CD4-positive, alpha-beta T cell treated with Interleukin-15 for 4 hours (primary cell): ENCODE measurements around the gene MYLK3.

Experiments used
- DNase-seq: peaks from one replicate; pipeline ENCODE4 v3.0.0-alpha.2; 2020; ENCODE audit warnings: low spot score

MYLK3 gene

DNA sequence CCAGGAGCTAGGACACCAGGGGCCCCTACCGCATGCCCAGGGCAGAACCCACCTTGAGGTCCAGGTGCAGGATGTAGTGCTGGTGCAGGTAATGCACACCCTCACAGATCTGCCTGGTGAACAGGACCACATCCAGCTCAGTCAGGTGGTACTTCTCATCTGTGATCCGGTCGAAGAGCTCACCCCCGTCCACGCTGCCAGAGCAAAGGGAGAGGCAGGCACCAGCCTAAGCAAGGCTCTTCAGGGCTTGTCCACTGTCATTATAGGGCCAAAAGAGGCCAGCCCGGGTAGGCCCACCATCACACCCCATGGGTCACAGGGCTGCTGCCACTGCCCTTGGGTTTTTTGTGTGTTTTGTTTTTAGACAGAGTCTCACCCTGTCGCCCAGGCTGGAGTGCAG is 21.0 kb downstream of the MYLK3 start:
- no peak for DNase-seq

DNA sequence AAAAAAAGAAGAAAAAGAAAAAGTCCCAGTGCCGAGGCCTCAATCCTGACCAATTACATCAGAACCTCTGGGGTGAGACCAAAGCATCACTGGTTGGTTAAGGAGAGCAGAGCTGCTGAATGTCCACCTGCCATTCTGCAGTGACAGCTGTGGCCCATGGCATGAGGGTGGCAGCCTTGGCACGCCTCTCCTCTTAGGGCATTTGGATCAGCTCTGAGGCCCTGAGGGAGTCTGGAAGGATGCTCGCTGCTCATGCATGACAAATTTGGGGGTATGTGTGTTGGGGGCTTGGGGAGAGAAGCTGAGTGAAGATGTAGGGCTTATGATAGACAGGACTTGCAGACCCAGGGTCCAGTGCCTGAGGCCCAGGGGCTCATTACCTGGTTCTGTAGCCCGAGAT is 26.3 kb downstream of the MYLK3 start:
- DNase-seq = no peak

DNA sequence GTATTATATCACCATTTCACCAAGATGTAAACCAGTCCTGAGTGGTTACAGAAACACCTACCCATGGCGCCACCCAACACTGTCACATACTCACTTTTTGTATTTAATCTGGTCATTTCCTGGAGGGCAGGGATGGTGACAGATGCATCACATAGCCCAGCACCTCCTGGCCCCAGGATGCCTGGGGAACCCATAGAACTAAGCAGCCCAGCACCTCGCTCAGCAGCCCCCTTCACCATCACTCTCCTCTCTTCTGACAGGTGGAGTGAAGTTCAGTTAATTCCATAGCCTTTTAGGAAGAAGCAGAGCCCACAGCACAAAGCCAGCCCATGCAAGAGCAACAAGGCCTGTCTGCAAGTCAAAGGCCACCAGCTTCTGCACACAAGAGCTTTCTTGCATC is 27.5 kb downstream of the MYLK3 start:
- DNase-seq = no peak

DNA sequence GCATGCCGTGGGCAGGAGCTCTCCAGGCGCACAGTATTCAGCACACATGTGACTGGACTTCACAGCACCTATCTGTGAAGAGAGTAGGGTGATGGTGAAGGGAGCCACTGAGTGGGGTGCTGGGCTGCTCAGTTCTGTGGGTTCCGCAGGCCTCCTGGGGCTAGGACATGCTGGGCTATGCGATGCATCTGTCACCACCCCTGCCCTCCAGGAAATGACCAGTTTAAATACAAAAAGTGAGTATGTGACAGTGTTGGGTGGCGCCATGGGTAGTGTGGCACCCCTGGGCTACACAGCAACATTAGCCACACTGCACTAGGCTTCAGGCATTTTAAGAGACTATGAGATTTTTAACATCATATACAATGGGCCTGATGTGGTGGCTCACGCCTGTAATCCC is 28.6 kb downstream of the MYLK3 start:
- no peak for DNase-seq

DNA sequence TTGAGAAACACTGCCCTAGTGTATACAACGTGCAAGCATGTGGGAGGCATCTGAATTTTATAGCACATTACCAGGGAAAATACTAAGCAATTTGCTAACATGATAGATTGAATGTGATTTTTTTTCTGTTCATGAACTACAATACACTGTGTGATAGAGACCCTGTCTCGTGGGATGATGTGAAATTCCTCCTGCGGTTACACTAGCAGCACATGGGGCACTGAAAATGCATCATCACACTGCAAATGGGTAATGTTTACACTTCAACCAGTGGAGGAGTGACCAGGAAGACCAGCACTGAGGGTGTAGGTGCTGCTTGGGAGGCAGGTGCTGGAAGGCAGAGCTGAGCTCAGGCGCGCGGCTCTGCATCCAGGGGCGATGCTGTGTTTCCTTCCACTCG is 29.9 kb downstream of the MYLK3 start:
- DNase-seq = no peak

DNA sequence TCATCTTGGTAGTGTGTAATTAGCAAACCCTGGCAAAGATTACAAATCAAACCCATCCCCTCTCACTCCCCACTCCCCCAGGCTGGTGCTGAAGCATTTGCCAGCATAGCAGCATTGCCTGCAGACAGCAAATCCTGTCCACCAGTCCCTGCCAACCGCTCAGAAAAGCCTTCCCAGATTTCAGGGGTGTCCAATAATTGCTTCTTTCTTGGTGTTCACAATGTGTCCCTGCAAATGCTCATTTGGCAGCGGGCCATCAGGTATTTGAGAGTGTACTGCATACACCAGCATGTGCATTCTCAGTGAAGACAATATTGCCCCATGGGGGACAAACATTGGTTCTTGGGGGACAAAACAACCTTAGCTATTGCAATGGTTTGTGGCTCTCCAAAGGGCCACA is 30.5 kb downstream of the MYLK3 start:
- DNase-seq = no peak

DNA sequence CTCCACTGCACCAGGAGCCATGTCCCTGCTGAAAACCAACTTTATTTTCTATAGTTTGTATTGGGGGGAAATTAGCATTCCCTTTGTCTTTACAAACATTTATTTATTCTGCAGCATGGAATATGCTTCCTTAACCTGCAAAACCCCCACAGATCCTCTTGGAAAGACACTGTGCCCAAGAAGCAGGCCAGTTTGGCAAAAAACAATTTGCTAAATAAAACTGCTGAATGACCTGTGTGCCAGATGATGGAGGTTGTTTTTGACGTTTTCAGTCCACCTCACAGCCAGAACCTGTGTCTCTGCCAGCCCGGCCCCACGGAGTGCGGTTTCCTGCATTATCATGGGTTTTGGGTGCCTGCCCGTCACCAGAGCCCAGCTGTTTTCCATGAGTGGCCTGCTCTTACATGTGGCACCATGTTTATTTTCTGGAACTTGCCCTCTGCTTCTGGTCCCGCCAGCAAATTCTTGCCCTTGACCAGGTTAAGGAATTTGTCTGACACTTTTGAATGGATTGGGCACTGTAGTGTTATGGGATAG is 32.3 kb downstream of the MYLK3 start:
- DNase-seq = no peak

DNA sequence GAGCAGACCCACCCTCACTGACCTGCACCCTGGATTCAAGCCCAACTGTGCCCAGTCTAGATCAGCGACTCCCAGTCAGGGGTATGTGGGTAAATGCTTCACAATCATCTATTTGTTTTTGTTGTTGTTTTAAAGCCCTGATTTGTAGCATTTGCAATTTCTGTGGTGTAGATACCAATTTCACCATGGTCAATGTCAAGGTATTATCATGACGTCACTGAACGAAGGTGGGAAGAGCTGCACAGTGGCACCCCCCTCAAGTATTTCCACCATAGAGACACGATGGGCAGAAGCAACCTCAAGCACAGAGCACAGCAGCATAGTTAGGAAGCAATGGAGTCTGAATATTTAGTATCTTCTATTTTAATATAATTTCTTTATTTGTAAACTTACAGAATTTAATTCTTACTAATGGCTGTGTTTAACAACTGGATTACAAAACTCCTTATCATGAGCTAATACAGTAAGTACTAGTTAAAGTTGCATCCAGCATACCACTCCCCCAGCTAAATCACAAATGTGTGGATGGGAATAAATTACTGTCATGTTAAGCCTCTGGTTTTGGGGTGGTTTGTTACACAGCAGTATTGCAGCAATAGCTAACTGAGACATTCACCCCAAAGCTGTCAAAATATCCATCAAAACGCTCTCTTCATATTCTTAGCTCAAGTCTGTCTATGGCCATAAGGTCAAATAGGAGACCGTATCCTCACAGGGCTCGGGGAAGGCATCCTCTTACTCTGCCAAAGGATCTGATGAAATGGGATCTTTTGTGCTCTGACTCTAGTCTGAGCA is 33.1 kb downstream of the MYLK3 start:
- no peak for DNase-seq

DNA sequence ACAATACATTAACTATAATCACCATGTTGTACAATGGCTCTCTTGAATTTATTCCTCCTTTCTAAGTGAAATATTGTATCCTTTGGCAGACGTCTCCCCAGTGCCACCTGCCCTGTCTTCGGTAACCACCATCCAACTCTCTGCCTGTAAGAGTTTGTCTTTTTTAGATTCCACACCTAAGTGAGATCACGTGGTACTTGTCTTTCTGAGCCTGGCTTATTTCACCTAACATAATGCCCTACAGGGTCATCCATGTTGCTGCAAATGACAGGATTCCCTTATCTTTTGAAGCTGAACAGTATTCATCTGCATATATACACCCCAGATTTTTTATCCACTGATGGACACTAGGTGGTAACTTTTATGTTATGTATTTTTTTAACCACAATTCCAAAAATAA is 34.5 kb downstream of the MYLK3 start:
- no peak for DNase-seq

DNA sequence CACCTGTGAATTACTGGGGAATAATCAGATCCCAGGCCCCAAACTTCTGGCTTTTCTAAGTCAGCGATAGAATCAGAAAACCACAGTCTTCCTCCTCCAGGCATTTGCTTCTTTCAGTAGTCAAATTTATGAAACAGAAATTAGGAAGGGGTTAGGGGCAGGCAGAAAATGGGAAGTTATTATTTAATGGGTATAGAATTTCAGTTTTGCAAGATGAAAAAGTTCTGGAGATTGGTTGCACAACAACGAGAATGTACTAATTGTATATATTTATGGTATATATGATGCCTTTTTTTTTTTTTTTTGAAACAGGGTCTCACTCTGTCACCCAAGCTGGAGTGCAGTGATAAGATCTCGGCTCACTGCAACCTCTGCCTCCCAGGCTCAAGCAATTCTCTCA is 35.2 kb downstream of the MYLK3 start:
- DNase-seq = no peak

DNA sequence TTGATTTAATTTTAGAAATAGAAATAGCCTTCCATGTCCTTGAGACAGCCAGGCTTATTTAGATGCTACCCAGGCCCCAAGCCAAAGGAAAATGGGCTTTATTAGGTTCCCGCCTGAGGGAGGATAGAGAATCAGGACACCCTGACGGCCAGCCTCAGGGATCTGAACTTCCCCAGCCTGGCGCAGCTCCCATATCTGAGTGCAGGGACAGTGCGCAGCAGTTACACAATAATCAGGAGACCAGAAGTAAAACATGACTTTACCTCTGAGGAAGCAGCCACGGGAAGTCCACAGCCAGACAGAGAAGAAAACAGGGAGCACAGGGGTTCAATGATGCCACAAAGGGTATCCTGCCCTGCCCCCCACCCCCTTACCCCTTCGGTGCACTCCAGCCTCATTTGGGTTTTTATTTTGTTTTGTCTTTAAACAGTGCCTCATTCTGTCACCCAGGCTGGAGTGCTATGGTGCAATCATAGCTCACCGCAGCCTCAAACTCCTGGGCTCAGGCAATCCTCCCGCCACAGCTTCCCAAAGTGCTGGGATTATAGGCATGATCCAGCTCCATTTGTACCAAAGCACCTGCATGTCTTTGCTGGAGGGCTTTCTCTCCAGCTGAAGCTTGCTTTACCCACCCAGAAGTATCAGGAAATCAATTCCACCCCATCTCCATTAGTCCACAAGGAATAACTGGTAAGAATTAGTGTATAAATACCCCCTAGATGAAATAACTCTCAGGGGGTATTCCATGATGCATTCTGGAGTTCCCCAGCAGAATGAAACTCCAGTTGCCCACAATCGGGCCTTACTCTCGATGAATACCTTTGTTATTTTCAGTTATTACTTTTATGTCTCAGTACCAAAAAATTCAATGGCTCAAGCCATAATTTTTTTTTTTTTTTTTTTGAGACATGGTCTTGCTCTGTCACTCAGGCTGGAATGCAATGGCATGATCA is 36.8 kb downstream of the MYLK3 start:
- no peak for DNase-seq

DNA sequence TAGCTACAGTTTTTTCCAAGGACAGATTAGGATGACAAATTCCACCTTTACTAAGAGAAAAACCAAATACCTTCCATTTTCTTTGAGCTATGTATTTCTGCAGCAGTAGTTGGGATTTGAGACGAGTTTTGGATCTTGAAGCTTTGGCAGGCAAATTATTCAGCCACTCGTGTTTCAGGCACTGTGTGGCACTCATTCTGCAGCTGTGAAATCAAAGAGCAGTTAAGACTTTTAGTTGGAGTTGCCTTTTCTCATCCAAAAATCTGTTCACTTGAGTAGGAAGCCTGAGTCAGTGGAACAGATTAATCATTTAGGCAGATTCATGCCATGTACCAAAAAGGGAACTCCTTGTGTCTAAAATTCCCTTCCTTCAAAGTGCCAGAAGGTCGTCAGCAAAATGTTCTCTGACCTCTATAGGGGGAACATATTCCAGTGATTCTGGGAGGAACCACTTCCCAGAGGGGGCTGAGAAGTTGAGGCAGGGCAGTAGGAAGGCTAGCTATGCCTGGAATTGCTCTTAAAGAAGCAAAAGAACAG is 38.6 kb downstream of the MYLK3 start:
- no peak for DNase-seq

DNA sequence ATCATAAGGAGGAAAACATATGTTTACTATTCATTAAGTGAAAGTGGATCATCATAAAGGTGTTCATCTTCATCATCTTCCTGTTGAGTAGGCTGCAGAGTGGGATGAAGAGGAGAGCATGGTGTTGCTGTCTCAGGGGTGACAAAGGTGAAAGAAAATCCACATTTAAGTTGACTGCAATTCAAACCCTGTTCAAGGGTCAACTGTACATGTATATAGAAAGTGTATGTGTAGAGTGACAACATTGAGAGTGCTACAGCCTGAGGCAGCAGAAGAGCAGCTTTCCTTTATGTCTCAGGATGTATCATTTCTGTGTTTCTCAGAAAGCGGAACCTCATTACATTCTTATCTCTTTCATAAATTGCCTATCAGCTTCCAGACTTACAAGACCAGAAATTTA is 41.5 kb downstream of the MYLK3 start:
- no peak for DNase-seq

DNA sequence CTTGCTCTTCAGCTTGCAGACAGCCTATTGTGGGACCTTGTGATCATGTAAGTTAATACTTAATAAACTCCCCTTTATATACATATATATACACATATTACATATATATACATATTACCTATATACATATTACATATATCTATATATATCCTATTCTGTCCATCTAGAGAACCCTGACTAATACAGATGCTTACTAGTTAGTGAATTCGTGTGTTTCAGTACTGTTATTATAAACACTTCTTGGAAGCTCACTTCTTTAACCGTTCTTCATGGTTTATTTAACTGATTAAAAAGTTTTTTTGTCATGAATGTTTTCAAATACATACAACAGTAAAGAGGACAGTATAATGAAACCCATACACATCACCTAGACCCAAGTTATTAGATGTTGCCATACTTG is 46.1 kb downstream of the MYLK3 start:
- no peak for DNase-seq

DNA sequence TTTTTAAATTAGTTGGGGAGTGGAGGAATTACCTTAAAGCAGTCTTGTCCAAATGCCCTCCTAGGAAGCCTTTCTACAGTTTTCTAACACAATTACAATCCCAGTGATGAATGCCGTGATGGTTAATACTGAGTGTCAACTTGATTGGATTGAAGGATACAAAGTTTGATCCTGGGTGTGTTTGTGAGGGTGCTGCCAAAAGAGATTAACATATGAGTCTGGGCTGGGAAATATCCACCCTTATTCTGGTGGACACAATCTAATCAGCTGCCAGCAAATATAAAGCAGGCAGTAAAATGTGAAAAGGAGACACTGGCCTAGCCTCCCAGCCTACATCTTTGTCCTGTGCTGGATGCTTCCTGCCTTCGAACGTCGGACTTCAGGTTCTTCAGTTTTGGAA is 46.5 kb downstream of the MYLK3 start:
- DNase-seq = no peak

DNA sequence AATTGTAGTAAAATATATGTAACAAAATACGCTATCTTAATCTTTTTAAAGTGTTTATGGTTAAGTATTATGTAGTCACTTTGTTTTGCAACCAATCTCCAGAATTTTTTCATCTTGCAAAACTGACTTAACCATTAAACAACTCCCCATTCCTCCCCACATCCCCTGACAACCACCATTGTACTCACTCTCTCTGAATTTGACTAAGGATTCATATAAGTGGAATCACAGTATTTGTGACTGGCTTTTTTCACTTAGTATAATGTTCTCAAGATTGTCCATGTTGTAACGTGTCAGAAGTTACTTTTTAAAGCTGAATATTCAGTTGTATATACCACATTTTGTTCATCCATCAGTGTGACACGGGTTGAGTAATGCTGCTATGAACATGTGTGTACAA is 48.1 kb downstream of the MYLK3 start:
- no peak for DNase-seq

DNA sequence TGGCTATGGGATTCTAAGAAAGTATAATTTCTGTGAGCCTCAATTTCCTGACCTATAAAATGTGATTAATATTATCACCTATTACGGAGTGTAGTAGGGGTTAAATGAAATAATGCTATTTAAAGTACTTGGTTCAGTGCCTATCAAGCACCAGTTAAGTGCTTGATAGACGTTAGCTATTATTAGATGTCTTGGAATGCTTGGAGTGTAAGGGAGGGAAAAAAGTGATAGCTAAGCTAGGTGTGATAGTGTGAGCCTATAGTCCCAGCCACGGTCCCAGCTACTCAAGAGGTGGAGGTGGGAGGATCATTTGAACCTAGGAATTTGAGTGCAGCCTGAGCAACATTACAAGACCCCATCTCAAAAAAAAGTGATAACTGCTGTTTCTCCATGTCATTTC is 51.2 kb downstream of the MYLK3 start:
- no peak for DNase-seq

DNA sequence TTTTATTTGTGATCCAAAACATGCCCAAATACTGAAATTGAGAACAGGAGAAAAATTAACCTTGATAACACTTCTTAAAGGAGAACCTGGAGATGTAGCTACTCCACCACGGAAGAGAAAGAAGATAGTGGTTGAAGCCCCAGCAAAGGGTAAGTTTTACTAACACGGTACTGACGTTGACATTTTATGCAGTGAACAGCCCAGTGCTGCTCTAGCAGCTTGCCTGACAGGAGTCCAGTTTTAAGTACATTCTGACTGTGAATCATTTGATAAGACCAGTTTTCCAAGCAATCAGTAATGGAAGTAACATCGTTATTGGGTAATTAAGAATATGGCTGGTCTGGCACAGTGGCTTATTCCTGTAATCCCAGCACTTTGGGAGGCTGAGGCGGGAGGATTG is 52.2 kb downstream of the MYLK3 start:
- DNase-seq = no peak

DNA sequence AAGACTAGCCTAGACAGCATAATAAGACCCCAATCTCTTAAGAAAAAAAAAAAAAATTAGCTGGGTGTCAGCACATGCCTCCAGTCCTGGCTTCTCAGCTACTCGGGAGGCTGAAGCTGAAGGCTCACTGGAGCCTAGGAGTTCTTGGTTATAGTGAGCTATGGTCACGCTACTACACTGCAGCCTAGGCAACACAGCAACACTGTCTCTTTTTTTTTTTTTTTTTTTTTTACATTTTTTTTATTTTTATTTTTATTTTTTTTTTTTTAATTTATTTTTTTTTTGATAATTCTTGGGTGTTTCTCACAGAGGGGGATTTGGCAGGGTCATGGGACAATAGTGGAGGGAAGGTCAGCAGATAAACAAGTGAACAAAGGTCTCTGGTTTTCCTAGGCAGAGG is 54.5 kb downstream of the MYLK3 start:
- DNase-seq = no peak

DNA sequence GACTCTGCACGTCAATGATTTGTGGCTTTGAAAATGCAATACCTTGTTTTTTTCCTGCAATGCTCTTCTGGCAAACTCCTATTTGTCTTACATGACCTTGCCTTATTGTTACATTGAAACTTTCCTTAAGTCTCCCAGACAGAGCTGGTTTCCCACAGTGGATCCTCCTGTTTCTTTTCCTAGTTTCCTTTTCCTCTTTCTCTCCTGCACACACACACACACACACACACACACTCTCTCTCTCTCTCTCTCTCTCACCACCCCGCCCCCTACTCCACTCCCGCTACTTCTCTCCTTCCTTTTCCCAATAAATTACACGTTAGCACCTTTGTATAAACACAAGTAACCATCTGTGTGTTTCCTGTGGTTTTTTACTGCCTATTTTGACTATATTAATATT is 56.4 kb downstream of the MYLK3 start:
- no peak for DNase-seq

DNA sequence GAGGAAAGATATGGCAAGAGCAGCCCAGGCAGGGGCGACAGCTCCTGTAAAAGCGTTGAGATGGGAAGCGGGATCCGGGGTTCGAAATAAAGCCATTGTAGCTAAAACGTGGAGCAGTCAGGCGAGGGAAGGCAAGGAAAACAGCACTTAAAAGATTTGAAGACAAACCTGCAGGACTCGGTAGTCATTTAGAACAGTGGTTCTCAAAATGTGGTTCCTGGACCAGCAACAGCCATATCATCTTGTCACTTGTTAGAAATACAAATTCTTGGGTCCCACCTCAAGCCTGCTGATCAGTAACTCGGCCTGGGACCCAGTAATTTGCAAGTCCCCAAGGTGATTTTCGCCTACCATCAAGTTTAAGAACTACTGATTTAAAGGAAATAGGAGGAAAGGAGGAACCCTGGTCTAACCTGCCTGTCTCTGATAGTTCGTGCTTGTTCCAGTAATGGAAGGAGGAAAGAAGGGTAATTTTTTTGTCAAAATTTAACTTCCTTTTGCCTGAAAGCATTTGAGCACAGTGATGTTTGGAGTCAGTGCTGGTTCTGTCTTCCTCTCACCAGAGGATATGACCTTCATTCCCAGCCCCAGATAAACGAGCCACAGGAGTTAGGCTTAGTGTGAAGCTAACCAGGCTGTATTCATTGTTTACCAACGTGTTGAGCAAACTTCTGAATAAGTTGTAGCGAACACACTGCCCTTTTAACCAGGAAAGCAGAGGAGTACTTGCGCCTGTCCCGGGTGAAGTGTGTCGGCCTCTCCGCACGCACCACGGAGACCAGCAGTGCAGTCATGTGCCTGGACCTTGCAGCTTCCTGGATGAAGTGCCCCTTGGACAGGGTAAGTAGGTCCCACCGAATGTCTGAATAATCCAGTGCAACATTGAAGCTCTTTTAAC is 57.6 kb downstream of the MYLK3 start:
- DNase-seq = no peak
